GM18907 (cell line): ENCODE data around the gene SLC35F5.
"Not testable (repeated sequence)": the region's sequence is repeated elsewhere in the genome, so short reads cannot be mapped to it uniquely, and the experiment has no call there.

ENCODE experiments used
- ATAC-seq: cut with Tn5 transposase; IDR thresholded peaks from one replicate; pipeline ENCODE4 v1.9.1; 2021; ENCODE audit warnings: mild to moderate bottlenecking, moderate library complexity; ENCODE audit not compliant: unreplicated experiment

The SLC35F5 gene, protein sequence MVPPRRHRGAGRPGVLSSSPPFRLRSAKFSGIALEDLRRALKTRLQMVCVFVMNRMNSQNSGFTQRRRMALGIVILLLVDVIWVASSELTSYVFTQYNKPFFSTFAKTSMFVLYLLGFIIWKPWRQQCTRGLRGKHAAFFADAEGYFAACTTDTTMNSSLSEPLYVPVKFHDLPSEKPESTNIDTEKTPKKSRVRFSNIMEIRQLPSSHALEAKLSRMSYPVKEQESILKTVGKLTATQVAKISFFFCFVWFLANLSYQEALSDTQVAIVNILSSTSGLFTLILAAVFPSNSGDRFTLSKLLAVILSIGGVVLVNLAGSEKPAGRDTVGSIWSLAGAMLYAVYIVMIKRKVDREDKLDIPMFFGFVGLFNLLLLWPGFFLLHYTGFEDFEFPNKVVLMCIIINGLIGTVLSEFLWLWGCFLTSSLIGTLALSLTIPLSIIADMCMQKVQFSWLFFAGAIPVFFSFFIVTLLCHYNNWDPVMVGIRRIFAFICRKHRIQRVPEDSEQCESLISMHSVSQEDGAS

DNA sequence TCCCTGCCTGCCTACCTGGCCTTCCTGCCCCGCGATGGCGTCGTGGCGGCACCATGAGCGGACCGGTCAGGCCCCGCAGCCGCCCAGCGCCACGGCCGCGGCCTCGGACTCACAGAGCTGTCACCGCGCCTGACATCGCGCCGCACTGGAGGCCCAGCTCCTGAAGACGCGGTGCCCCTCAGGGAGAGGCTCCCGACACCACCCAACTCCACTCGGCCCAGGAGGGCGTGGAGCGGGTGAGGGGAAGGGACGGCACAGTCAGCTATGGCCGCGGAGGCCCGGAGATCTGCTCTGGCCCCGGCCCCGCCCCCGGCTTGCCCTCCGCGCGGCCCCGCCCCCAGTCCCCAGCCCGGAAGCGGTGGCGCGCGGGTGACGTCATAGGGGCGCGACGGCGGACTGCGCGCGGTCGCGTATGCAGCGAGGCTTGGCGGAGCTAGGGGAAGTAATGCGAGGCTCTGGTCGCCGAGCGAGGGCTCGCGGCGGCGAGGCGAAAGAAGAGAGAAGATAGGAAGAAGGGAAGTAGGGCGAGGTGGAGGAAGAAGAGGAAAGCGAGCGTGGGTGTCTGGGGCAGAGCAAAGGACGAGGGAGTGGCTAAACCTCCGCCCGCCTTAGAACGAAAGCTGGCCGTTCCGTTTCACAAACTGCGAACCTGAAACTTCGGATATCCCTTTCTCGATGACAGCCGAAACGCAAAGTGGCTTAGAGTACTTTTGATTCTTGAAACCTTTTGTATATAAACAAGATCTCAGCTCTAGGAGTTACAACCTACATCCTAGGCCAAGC lies at the start of gene SLC35F5:
SLC35F5 (minus strand) TSS at position 288 of the 783 bp plus-strand sequence; CDS start at position 55, 233 bp downstream.
- ATAC-seq = peak; percentile 93

DNA sequence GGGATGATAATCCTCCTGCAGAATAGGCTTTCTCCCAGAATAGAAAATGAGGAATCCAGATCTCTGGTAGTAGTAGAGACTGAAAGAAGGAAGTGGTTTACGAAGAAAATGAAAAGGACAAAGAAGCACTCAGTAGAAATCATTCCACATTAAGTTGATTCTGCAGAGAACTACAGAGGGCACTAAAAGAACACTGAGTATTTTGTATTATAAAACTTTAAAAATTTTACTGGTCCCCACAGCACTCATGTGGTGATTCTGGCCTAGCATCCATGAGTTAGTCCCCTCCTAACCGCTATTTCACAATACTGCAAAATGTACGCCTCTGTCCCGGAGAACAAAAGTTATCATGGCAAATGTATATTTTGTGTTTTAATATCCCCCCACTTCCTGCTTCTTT lies 42.9 kb upstream of the SLC35F5 start:
- no peak for ATAC-seq

GRCh38 chr2:113797237-113797636 lies 40.8 kb upstream of the SLC35F5 start:
- ATAC-seq = no peak

DNA sequence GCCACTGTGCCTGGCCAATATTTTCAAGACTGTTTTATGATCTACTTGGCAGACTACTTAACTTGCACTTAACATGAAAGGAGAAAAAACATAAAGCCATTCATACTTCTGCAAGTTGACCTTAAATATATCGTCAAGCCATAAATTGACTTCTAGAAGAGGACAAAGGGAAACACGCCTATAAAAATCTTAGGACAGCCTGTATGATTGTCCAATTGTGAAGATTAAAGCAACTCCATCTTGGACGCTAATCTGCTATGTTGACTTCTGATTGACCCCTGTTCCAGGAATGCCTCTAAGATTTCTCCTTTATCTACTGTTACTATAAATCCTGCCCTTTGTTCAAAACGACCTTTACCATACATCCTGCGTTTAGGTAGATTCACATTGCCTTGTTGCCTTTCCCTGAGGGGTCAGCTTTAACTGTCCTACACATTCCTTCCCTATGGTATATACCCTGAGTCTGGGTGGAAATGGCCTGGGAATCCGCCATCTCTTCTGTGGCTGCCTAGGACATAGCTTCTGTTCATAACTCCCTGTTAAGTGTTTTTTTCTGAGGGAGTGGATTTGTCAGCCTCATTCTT lies 40.2 kb upstream of the SLC35F5 start:
- no peak for ATAC-seq

GRCh38 chr2:113795405-113795920 lies 39.0 kb upstream of the SLC35F5 start:
- ATAC-seq = no peak

DNA sequence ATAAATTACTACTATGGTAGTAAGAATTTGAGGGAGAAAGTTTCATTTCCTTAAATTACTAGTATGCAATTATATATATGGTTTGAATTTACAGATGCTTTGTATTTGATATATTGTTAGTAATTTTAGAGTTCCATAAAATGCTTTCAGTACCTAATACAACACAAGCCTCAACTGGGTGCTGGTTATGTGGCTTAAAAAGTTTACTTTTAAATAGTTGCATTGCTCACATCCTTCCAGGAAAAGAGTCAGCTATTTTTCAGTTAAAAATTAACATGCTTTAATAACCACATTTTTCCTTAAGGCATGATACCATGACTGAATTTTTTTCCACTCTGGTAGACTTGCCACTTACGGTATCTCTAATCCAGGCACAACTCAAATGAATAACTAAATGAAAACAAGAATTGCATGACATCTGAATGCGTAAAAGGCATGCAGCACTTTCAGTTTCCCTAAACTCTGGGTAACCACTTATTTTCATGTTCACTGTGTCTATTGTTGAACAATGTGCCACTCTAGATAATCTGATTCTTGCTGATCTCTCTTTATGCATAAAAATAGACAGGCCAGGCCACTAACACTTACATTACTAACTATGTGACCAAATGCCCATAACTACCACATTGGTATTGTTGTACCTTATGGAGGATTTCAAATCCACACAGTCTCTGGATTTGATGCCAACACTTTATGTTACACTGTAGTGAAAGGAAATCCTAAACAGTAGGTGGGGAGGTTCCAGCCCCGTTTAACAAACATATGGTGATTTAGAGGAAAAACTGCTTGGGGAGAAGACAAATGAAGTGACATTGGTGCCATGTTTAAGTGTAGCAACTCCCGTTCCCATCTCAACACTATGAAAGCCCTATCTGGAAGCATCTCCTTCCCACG lies 35.5 kb upstream of the SLC35F5 start:
- peak; percentile 96 for ATAC-seq

DNA sequence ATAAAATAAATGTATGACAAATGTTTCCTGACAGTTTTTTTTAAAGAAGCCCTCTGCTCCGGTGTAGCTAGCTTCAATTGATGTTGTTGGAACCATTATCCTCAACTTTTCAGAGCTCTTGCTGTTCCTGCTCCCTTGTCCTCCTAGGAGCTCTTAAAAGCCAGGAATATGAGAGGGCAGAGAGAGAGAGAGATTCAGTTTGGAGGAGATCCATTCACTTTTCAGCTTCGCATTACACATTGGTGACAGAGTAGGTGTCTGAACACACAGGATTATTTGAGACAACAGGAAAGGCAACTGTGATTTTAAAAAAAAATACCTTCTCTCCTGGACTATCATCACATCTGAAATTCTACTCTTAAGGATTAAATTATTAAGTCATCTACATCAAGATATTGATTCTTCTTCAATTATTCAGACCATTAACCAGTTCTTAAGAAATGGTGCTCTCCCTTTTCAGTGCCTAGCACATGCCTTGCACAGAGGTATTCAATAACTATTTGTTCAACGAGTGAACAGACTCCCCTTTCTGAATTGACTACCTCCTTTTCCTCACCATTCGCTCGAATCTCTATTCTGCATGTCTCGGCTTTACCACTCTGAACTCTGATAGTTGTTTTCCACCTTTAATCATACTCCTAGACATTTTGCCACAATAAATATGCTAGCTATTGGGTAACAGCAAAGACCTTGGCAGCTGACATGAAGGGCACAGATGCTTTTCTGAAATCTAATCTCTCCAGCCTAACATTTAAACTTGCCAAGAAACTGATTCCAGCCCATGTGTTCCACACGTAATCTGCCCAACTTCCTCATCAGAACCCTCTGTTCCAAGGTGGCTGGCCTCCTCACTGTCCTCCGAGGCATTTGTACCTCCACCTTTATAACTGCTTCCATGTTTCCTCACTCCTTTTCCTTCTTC lies 28.6 kb upstream of the SLC35F5 start:
- no peak for ATAC-seq

GRCh38 chr2:113780472-113780871 lies 24.0 kb upstream of the SLC35F5 start:
- no peak for ATAC-seq

DNA sequence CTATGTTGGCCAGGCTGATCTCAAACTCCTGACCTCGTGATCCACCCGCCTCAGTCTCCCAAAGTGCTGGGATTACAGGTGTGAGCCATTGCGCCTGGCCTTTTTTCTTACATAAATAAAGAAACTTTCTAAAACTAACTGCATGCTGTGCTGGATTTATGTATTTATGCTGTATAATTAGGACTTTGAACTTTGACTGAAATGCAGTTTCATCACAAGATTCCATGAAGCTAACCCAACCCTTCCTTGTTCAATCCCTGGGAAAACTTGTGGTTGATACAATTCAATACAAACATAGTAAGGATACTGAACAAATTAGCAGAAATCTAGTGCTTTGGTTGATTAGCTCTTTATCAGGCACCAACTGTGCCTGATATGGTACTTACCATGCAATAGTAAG lies 20.9 kb upstream of the SLC35F5 start:
- no peak for ATAC-seq

GRCh38 chr2:113776949-113777348 lies 20.5 kb upstream of the SLC35F5 start:
- no peak for ATAC-seq

- ATAC-seq = not testable (repeated sequence)
Observed at GRCh38 chr2:113774616-113775015, 18.2 kb upstream of the SLC35F5 start.

GRCh38 chr2:113770929-113771328 lies 14.5 kb upstream of the SLC35F5 start:
- ATAC-seq = no peak

GRCh38 chr2:113769555-113769954 lies 13.1 kb upstream of the SLC35F5 start:
- no peak for ATAC-seq

- no peak for ATAC-seq
Observed at GRCh38 chr2:113768770-113769169, 12.3 kb upstream of the SLC35F5 start.

DNA sequence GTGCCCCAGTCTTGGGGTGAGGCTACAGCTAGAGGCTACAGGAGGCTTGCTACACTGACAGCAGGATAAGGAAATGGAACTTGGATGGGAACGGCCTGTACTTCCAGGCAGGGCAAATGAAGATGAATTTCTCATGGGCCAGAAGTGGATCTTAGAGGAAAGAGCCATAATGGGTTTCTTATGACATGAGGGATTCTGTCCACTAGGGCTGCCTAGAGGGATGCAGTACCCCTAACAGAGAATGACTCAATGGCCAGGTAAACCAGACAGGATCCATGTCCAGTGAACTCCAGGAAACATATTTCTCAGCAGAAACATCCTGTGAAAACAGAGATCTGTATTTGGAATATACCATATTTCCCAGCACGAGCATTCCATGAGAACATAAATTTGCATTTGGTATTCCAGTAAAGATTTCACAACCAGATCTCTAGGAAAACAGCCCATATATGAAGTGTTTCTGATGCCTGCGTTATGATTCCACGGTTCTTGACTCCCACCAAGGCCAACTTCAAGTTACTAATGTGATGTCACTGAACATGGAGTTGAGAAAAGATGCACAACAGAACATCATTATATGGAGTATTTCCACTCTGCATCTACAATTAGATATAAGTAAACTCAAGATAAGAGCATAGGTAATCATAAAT lies 11.5 kb upstream of the SLC35F5 start:
- no peak for ATAC-seq

- no peak for ATAC-seq
Observed at GRCh38 chr2:113765276-113765675, 8.8 kb upstream of the SLC35F5 start.

GRCh38 chr2:113762377-113763118 lies 6.1 kb upstream of the SLC35F5 start:
- no peak for ATAC-seq

DNA sequence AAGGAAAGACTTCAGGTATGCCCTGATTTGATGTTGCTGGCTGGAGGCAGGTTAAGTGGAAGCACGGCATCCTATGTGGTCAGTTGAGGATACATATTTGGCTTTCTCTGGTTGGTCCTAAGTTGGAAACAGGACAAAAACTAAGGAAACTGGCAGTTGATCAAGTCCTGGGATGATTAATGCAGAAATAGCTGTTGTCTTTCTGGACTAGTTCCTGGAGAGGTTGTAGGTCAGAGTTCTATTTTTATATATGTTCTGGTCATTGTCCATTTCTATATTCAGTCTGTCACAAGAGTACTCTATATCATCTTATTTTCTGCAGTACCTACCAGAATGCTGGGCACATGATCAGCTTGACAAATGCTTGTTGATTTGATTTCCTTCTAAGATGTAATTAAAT lies 4.0 kb upstream of the SLC35F5 start:
- ATAC-seq = no peak
